GM23248 (cell line): ENCODE measurements around the gene PTPRR.

Experiments
- EZH2 ChIP-seq: fragments of 200-600 bp; sonication (generic); IDR thresholded peaks from 2 replicates; pipeline ENCODE4 v1.6.1; 2018; ENCODE audit warnings: antibody characterized with exemption, mild to moderate bottlenecking; ENCODE audit not compliant: insufficient read depth, poor library complexity, severe bottlenecking
- EZH2phosphoT487 ChIP-seq: fragments of 200-600 bp; sonication (generic); IDR thresholded peaks from 2 replicates; pipeline ENCODE4 v1.6.1; 2018; ENCODE audit warnings: antibody characterized with exemption, moderate library complexity, mild to moderate bottlenecking, low read depth; ENCODE audit not compliant: insufficient read depth

- TF ChIP-seq EZH2 = no peak
- no peak for TF ChIP-seq EZH2phosphoT487
Measured at GRCh38 chr12:70837026-70837425, 83.5 kb downstream of the PTPRR start.
